Calu3 (cell line): Measurements from ENCODE around the gene SHC2. TPM values are rescaled to one million over a fixed set of nuclear protein-coding genes. Genes with fewer than 3 reads are reported as not detected.

ENCODE experiments used
- BruUV-seq: library from RNA; stranded (reverse); fragments of 400-500 nt; replicated peaks from 2 replicates; lab custom pipeline; 2021; lab: Mats Ljungman, UMichigan
- CTCF ChIA-PET: fragments of 300-600 bp; sonication (Branson Sonifier 250); formaldehyde crosslinking; loops from one replicate; lab custom pipeline; 2022; ENCODE audit warnings: antibody characterized with exemption; lab: Charles Lee
- DNase-seq: peaks from one replicate; pipeline ENCODE4 v3.0.0; 2022
- H3K27ac Mint-ChIP-seq: one replicate; pipeline ENCODE4 v1.8.0; 2022; ENCODE audit warnings: mixed read lengths; ENCODE audit not compliant: unreplicated experiment
- H3K27me3 Mint-ChIP-seq: one replicate; pipeline ENCODE4 v1.8.0; 2022; ENCODE audit warnings: mixed read lengths; ENCODE audit not compliant: unreplicated experiment
- H3K36me3 Mint-ChIP-seq: one replicate; pipeline ENCODE4 v1.8.0; 2022; ENCODE audit warnings: mild to moderate bottlenecking, moderate library complexity, mixed read lengths; ENCODE audit not compliant: insufficient read depth, unreplicated experiment
- H3K4me1 Mint-ChIP-seq: one replicate; pipeline ENCODE4 v1.8.0; 2022; ENCODE audit warnings: mild to moderate bottlenecking, low read depth, mixed read lengths; ENCODE audit not compliant: unreplicated experiment
- H3K4me3 Mint-ChIP-seq: one replicate; pipeline ENCODE4 v1.8.0; 2022; ENCODE audit warnings: mild to moderate bottlenecking, low read depth, moderate library complexity, mixed read lengths; ENCODE audit not compliant: unreplicated experiment
- H3K9me3 Mint-ChIP-seq: one replicate; pipeline ENCODE4 v1.8.0; 2022; ENCODE audit warnings: low read depth, mixed read lengths; ENCODE audit not compliant: unreplicated experiment
- intact Hi-C: fragments of 100-400 bp; cut with micrococcal nuclease; formaldehyde crosslinking; loops from one replicate; pipeline ENCODE4 v1.10.0; 2022; ENCODE audit not compliant: unreplicated experiment
- total RNA-seq: library from RNA; stranded (reverse); gene quantifications from 2 replicates; pipeline ENCODE4 v1.2.3, GENCODE V29; 2022
- TF ChIP-seq, protein P1 (sequence below): fragments of 200-600 bp; IDR thresholded peaks from one replicate; pipeline ENCODE4 v1.8.0; 2022; ENCODE audit warnings: antibody characterized with exemption; ENCODE audit not compliant: unreplicated experiment

The SHC2 gene
- total RNA-seq, 1 experiment from 2014 or later: 8.4 TPM

DNA sequence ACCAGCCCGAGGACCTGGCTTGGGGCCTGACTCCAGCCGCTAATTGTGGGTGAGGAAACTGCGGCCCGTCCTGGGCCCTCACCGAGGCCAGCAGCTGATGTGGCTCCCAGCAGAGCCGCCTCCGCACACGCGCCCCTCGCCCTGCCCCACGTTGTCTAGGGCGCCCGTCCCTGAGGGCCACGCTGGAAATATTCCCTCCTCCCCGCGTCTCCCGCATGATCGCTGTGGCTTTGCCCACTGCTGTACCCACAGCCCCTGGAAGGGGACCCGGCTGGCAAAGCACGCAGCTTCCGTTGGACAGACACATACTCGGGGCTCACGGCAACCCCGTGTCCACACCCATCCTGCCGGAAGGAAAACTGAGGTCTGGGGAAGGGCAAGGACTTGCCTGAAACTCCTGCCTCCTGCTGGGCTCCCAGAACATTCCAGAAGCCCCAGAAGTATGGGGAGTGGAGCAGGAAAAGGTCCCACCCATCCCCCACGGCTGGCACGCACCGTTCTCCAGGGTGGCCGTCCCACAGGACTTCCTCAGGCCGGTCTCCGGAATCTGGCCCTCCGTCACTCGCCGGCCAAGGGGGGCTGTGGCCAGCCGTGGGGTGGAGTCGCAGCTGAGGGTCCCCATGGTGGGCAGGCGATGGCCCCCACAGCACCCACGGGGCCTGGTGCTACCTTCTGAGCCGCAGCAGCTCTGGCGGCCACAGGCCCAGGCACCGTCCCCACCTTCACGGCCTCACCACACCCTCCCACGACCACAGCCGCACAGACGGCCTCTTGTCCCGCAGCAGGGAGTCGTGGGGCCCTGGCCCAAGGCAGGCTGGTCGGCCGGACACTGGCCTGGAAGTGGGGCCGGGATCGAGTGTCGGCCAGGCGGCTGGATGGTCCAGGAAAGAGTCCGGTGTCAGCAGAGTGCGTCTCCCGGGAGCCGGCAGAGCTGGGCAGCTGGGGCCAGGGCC is 13.6 kb upstream of the SHC2 start:
- CTCF ChIA-PET: no interaction called here
- intact Hi-C loops: no loop called here

GRCh38 chr19:472005-472858 is 11.4 kb upstream of the SHC2 start:
- H3K36me3 Mint-ChIP-seq: no peaks in the 10 kb centered on the region
- H3K9me3 Mint-ChIP-seq: no peaks in the 10 kb centered on the region
- TF ChIP-seq, protein P1, sequence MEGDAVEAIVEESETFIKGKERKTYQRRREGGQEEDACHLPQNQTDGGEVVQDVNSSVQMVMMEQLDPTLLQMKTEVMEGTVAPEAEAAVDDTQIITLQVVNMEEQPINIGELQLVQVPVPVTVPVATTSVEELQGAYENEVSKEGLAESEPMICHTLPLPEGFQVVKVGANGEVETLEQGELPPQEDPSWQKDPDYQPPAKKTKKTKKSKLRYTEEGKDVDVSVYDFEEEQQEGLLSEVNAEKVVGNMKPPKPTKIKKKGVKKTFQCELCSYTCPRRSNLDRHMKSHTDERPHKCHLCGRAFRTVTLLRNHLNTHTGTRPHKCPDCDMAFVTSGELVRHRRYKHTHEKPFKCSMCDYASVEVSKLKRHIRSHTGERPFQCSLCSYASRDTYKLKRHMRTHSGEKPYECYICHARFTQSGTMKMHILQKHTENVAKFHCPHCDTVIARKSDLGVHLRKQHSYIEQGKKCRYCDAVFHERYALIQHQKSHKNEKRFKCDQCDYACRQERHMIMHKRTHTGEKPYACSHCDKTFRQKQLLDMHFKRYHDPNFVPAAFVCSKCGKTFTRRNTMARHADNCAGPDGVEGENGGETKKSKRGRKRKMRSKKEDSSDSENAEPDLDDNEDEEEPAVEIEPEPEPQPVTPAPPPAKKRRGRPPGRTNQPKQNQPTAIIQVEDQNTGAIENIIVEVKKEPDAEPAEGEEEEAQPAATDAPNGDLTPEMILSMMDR: no peak
- H3K27me3 Mint-ChIP-seq: peaks cover 12% of the 10 kb centered on the region
- no peaks in the 10 kb centered on the region for H3K4me1 Mint-ChIP-seq
- no peak overlapping the region for H3K27ac Mint-ChIP-seq
- CTCF ChIA-PET: no interaction called here
- no TSS peak for BruUV-seq
- no peak overlapping the region for H3K4me3 Mint-ChIP-seq
- intact Hi-C loops: no loop called here
- no peak for DNase-seq

More for the DNA sequence above, 13.6 kb upstream of the SHC2 start:
- Mint-ChIP-seq H3K4me3 (no peak overlapping the region), H3K9me3 (no peaks in the 10 kb centered on the region), H3K27ac (no peak overlapping the region), H3K4me1 (no peaks in the 10 kb centered on the region), H3K27me3 (peaks cover 12% of the 10 kb centered on the region), H3K36me3 (no peaks in the 10 kb centered on the region)
- DNase-seq: no peak
- TF ChIP-seq, protein P1: no peak
- BruUV-seq: no TSS peak

DNA sequence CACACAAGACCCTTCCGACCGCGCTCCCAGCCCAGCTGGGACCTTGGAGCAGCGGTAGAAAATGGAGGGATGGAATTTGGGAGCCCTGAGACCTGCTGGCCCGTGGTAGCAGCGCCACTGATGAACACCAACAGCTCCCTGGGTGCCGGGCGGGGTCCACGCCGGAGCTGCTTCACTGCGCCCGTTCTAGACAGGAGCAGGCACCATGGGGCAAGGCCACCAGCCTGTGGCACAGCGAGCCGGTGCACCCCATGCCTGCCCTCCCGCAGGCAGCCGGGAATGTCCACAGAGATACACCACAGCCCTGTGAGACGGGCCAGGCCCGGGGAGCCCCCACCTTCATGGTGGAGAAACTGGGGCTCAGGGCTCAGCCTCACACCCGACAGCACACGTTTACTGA is 9.9 kb upstream of the SHC2 start:
- no TSS peak for BruUV-seq
- H3K4me1 Mint-ChIP-seq: no peaks in the 10 kb centered on the region
- intact Hi-C loops: no loop called here
- H3K36me3 Mint-ChIP-seq: no peaks in the 10 kb centered on the region
- DNase-seq: no peak
- TF ChIP-seq, protein P1: no peak
- CTCF ChIA-PET: no interaction called here
- H3K27me3 Mint-ChIP-seq: peaks cover 11% of the 10 kb centered on the region
- H3K9me3 Mint-ChIP-seq: no peaks in the 10 kb centered on the region
- H3K27ac Mint-ChIP-seq: no peak overlapping the region
- H3K4me3 Mint-ChIP-seq: no peak overlapping the region

DNA sequence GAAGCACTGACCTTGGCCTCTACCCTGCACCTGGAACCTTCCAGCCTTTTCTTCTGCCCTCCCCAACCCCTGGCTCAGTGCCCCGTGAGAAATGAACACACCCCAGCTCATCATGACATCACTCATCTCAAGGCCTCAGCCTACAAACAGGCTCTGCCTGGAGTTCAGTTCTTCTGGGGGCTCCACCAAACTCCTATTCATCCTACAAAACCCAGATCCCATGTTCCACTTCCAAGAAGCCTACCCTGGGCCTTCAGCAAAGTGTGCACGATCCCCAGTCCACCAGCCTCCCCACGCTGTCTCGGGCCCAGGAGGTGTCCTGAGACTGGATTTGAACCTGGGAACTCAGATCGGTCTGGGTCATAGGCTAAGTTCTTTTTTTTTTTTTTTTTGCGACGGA is 9.0 kb upstream of the SHC2 start:
- Mint-ChIP-seq H3K36me3 (no peaks in the 10 kb centered on the region), H3K4me3 (no peak overlapping the region), H3K9me3 (no peaks in the 10 kb centered on the region), H3K4me1 (no peaks in the 10 kb centered on the region), H3K27ac (no peak overlapping the region), H3K27me3 (peaks cover 7% of the 10 kb centered on the region)
- CTCF ChIA-PET: no interaction called here
- BruUV-seq: no TSS peak
- intact Hi-C loops: no loop called here
- TF ChIP-seq, protein P1: no peak
- no peak for DNase-seq
